ENCODE results near the gene BRPF3. TPM values are rescaled to one million over a fixed set of nuclear protein-coding genes. Genes with fewer than 3 reads are reported as not detected.

Gene BRPF3
- total and polyA plus RNA-seq, 10 of the 15 experiments (the other 5 are each of a cell fraction or from before 2014, with no cell fraction given) = 2.3 to 16.1 (median 6.7) TPM

DNA sequence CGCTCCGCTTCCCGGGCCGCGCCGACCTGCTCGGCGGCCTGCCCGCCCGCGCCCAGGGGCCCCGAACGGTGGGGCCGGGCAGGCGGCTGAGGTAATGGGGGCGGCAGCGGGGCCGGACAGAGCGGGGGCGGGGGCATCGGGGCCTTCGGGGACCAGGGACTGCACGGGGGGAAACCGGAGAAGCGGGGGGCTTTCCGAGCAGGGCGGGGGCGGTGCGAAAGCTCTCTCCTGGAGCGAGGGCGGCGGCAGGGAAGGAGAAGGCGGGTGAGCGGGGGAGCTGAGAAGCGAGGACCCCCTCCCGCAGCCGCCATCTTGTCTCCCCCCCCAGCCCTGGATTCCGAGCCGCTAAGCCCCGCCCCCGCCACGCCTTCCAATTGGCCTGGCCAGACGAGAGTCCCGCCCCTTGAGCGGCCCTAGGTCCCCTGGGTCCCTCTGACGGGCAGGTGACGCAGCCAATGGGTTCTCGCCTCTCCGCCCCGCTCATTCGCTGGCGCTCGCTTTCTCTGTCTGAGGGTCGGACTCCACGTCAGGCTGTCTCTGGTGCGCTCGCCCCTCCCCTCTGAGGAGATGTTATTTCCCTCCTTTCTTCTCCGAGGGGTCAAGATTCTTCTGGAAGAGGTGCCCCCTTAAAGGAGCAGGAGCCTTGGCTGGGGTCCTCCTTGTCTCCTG, 470 bp downstream of the BRPF3 start (continued):
- TF ChIP-seq, protein P1, sequence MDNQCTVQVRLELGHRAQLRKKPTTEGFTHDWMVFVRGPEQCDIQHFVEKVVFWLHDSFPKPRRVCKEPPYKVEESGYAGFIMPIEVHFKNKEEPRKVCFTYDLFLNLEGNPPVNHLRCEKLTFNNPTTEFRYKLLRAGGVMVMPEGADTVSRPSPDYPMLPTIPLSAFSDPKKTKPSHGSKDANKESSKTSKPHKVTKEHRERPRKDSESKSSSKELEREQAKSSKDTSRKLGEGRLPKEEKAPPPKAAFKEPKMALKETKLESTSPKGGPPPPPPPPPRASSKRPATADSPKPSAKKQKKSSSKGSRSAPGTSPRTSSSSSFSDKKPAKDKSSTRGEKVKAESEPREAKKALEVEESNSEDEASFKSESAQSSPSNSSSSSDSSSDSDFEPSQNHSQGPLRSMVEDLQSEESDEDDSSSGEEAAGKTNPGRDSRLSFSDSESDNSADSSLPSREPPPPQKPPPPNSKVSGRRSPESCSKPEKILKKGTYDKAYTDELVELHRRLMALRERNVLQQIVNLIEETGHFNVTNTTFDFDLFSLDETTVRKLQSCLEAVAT (IDR thresholded peaks at IDR 0.05) = no peak
- no peak for TF ChIP-seq RELA (IDR thresholded peaks at IDR 0.05; ENCODE audit: borderline replicate concordance, partially characterized antibody)
- peak; percentile 66 for TF ChIP-seq TAF1 (IDR thresholded peaks at IDR 0.05; ENCODE audit: borderline replicate concordance, low read depth, low read length)
- no peak for TF ChIP-seq LARP7 (IDR thresholded peaks at IDR 0.05)
- peak; percentile 67; the same call in 1 of the 2 replicates for TF ChIP-seq DPF2 (IDR thresholded peaks at IDR 0.05)
- no peak for TF ChIP-seq NR2C2 (IDR thresholded peaks at IDR 0.05; ENCODE audit: borderline replicate concordance, control insufficient read depth, insufficient read length, low read depth)
- no peak for TF ChIP-seq STAT1 (conservative IDR thresholded peaks at IDR 0.05)
- TF ChIP-seq, protein P2, sequence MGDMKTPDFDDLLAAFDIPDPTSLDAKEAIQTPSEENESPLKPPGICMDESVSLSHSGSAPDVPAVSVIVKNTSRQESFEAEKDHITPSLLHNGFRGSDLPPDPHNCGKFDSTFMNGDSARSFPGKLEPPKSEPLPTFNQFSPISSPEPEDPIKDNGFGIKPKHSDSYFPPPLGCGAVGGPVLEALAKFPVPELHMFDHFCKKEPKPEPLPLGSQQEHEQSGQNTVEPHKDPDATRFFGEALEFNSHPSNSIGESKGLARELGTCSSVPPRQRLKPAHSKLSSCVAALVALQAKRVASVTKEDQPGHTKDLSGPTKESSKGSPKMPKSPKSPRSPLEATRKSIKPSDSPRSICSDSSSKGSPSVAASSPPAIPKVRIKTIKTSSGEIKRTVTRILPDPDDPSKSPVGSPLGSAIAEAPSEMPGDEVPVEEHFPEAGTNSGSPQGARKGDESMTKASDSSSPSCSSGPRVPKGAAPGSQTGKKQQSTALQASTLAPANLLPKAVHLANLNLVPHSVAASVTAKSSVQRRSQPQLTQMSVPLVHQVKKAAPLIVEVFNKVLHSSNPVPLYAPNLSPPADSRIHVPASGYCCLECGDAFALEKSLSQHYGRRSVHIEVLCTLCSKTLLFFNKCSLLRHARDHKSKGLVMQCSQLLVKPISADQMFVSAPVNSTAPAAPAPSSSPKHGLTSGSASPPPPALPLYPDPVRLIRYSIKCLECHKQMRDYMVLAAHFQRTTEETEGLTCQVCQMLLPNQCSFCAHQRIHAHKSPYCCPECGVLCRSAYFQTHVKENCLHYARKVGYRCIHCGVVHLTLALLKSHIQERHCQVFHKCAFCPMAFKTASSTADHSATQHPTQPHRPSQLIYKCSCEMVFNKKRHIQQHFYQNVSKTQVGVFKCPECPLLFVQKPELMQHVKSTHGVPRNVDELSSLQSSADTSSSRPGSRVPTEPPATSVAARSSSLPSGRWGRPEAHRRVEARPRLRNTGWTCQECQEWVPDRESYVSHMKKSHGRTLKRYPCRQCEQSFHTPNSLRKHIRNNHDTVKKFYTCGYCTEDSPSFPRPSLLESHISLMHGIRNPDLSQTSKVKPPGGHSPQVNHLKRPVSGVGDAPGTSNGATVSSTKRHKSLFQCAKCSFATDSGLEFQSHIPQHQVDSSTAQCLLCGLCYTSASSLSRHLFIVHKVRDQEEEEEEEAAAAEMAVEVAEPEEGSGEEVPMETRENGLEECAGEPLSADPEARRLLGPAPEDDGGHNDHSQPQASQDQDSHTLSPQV (IDR thresholded peaks at IDR 0.05) = no peak
- no peak for TF ChIP-seq SRF (IDR thresholded peaks at IDR 0.05; ENCODE audit: low read depth in 2 of 2, low read length in 2 of 2)
- peak; percentile 94 for TF ChIP-seq NFYB (IDR thresholded peaks at IDR 0.05; ENCODE audit: insufficient read depth, low read depth, low read length)
- TF ChIP-seq HDAC2 (IDR thresholded peaks at IDR 0.05) = no peak
- no peak for TF ChIP-seq ATF7 (IDR thresholded peaks at IDR 0.05; ENCODE audit: low read depth)
- TF ChIP-seq ZNF207 (IDR thresholded peaks at IDR 0.05; ENCODE audit: borderline replicate concordance) = no peak
- peak; percentile 96 for TF ChIP-seq MEF2B (IDR thresholded peaks at IDR 0.05; ENCODE audit: partially characterized antibody, poor library complexity, severe bottlenecking)
- no peak for TF ChIP-seq NBN (IDR thresholded peaks at IDR 0.05)
- TF ChIP-seq, protein P3, sequence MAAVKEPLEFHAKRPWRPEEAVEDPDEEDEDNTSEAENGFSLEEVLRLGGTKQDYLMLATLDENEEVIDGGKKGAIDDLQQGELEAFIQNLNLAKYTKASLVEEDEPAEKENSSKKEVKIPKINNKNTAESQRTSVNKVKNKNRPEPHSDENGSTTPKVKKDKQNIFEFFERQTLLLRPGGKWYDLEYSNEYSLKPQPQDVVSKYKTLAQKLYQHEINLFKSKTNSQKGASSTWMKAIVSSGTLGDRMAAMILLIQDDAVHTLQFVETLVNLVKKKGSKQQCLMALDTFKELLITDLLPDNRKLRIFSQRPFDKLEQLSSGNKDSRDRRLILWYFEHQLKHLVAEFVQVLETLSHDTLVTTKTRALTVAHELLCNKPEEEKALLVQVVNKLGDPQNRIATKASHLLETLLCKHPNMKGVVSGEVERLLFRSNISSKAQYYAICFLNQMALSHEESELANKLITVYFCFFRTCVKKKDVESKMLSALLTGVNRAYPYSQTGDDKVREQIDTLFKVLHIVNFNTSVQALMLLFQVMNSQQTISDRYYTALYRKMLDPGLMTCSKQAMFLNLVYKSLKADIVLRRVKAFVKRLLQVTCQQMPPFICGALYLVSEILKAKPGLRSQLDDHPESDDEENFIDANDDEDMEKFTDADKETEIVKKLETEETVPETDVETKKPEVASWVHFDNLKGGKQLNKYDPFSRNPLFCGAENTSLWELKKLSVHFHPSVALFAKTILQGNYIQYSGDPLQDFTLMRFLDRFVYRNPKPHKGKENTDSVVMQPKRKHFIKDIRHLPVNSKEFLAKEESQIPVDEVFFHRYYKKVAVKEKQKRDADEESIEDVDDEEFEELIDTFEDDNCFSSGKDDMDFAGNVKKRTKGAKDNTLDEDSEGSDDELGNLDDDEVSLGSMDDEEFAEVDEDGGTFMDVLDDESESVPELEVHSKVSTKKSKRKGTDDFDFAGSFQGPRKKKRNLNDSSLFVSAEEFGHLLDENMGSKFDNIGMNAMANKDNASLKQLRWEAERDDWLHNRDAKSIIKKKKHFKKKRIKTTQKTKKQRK (IDR thresholded peaks at IDR 0.05; ENCODE audit: low read depth, low read length) = peak; percentile 26; the same call in 1 of the 2 replicates
- TF ChIP-seq, protein P4, sequence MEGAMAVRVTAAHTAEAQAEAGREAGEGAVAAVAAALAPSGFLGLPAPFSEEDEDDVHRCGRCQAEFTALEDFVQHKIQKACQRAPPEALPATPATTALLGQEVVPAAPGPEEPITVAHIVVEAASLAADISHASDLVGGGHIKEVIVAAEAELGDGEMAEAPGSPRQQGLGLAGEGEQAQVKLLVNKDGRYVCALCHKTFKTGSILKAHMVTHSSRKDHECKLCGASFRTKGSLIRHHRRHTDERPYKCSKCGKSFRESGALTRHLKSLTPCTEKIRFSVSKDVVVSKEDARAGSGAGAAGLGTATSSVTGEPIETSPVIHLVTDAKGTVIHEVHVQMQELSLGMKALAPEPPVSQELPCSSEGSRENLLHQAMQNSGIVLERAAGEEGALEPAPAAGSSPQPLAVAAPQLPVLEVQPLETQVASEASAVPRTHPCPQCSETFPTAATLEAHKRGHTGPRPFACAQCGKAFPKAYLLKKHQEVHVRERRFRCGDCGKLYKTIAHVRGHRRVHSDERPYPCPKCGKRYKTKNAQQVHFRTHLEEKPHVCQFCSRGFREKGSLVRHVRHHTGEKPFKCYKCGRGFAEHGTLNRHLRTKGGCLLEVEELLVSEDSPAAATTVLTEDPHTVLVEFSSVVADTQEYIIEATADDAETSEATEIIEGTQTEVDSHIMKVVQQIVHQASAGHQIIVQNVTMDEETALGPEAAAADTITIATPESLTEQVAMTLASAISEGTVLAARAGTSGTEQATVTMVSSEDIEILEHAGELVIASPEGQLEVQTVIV (IDR thresholded peaks at IDR 0.05; ENCODE audit: borderline replicate concordance, partially characterized antibody) = no peak
- TF ChIP-seq TCF12 (IDR thresholded peaks at IDR 0.05; ENCODE audit: low read depth, low read length) = 0 out of 2 replicates have a peak, but pooled peaks have one; percentile 15
- TF ChIP-seq ZZZ3 (IDR thresholded peaks at IDR 0.05; ENCODE audit: control insufficient read depth, insufficient read length, low read depth) = no peak
- TF ChIP-seq CBFB (IDR thresholded peaks at IDR 0.05; ENCODE audit: low read depth) = no peak

All from GM12878 (cell line).